ENCODE results near the gene SLC16A13.
"Not testable (repeated sequence)": the region's sequence is repeated elsewhere in the genome, so short reads cannot be mapped to it uniquely, and the experiment has no call there.

SLC16A13 gene

DNA sequence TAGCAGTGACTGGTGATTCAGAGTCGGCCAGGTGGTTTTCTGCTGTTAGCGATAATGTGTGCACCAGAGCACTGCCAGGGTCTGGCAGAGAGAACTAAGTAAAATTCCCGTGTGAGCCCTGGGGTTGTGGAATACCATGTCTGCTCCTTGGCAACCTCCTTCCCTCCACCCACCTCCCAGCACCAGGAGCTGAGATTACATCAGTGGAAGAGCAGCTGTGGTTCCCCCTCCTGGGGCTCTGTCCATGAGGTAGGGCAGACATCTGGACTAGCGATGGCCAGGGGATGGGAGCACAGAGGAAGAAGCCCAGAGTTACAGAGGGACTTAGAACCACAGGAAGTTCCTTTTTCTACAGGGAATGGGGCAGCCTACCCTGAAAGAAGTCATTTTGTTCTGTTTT lies 28.4 kb downstream of the SLC16A13 start:
- no peak for DNase-seq (ENCODE audit: low spot score)

DNA sequence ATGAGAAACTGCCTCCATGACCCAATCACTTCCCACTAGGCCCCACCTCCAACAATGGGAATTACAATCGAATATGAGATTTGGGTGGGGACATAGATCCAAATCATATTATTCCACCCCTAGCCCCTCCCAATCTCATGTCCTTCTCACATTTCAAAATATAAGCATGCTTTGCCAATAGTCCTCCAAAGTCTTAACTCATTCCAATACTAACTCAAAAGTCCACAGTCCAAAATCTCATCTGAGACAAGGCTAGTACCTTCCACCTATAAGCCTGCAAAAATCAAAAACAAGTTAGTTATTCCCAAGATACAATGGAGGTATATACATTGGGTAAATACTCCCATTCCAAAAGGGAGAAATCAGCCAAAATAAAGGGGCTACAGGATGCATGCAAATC lies 31.4 kb downstream of the SLC16A13 start:
- no peak for DNase-seq (ENCODE audit: low spot score)

GRCh38 chr17:7068268-7068667 lies 32.5 kb downstream of the SLC16A13 start:
- DNase-seq (ENCODE audit: low spot score) = no peak

- DNase-seq (ENCODE audit: low spot score) = no peak
Measured at GRCh38 chr17:7070712-7071111, 34.9 kb downstream of the SLC16A13 start.

DNA sequence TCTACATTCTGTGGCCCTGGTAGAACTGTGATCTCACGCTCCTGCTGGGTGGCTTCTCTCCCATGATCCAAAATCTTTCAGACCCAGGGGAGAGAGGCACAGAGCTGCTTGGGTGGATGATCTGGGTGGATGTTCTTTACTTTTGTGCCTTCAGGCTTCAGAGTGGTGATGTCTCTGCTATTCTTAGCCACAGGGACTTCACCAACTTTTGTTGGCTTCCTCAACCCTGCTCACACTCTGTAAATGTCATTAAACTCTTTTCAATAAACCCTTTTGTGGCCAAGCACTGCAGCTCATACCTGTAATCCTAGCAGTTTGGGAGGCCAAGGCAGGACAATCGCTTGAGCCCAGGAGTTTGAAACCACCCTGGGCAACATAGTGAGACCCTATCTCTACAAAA lies 36.6 kb downstream of the SLC16A13 start:
- no peak for DNase-seq (ENCODE audit: low spot score)

DNA sequence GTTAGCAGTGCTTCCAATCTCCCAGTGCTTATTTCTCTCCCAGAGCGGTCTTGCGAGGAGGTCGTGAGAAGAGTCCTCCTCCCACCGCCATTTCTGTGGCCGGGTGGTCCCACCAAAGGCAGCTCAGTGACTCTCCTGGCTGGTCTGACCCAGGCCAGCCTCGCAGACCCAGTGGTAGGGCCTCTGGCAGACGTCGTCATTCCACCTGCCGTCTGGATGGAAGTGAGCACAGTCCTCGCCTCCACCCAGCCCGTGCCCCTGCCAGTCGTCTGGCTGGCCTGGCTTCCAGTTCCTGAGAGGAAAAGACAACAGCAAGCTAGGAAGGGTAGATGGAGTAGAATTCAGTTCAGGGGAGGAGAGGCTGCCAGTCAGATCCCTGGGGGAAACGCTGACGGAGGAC lies 39.1 kb downstream of the SLC16A13 start:
- no peak for DNase-seq (ENCODE audit: low spot score)

GRCh38 chr17:7077911-7078546 lies 42.2 kb downstream of the SLC16A13 start:
- no peak for DNase-seq (ENCODE audit: low spot score)

- no peak for DNase-seq (ENCODE audit: low spot score)
Measured at GRCh38 chr17:7078711-7079110, 42.9 kb downstream of the SLC16A13 start.

DNA sequence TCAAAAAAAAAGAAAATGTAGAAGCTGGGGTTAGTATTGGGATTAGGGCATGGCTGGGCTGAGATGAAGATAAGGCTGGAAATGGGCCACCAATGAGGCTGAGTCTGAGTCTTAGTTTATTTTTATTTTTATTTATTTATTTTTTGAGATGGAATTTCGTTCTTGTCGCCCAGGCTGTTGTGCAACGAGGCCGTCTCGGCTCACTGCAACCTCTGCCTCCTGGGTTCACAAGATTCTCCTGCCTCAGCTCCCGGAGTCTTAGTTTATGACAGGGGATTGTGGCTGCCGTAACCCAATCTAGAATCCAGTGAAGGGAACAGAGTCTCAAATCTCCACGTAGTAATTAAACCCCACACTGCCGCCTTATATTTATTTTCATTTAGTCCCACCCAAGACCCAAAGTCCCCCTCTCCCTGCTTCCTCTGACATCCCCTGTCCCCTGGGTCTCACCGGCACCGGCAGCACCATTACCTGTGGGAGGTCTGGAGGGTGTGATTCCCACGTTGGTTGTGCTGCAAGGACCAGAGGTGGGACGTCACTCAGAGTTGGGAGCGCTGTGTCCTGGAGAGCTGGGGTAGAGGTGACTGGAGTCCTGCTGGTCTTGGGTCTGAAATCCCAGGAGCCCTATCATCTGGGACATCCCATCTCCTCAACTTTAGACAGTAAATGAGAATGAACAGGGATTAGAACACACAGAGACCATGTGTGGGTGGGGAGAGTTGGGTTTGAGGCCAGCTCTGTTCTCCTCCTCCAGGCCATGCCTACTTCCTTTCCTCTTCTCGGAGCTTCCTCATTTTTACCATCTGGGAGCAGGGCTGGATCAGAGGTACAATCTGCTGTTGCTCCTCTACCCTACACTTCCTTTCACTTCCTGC lies 44.0 kb downstream of the SLC16A13 start, which contains the start of gene CLEC10A:
Gene CLEC10A (minus strand): TSS at position 671 of the 875 bp plus-strand sequence. CDS start 1,439 bp downstream, outside the sequence.
- no peak for DNase-seq (ENCODE audit: low spot score)

DNA sequence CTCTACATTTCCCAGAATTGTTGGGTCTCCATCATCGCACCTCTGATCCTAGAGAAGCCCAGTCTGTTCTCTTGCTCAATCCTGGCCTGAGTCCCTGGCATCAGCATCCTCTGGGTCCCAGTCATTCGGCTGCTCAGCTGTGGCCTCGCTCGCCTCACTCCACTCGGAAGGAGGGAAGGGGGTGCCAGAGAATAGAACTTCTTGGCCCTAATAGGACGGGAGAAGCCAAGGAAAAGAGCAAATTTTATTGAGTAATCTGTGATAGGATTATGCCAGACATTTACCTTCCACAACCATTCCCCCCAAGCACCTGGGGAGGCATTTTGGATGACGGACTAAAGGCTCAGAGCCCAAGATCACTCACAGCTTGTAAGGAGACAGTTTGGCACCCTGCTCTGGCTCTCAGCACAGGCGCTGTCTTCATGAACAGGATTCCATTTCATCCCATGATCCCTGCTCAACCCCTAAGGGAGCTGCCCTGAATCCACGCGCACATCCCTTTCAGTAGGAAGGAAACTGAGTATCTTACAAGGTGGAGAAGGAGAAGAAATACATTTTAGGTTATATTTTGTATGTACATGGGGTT lies 44.7 kb downstream of the SLC16A13 start:
- no peak for DNase-seq (ENCODE audit: low spot score)

- no peak for DNase-seq (ENCODE audit: low spot score)
Measured at GRCh38 chr17:7081341-7082062, 45.7 kb downstream of the SLC16A13 start.

DNA sequence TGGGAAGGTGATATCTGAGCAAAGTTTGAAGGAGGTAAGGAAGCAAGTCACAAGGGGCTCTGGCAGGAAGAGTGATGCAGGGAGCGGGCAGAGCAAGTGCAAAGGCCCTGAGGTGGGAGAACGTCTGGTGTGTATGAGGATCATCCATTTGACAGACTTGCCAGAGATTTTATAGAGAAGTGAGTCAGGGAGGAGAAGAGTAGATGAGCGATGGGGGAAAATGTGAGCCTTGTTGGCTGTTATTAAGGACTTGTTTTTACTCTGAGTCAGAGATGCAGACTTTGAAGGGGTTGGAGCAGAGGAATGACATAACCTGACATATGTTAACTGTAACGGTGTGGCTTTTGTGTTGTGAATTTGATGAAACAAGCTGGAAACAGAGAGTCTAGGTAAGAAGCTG lies 47.8 kb downstream of the SLC16A13 start:
- no peak for DNase-seq (ENCODE audit: low spot score)

GRCh38 chr17:7084088-7084487 lies 48.3 kb downstream of the SLC16A13 start:
- DNase-seq (ENCODE audit: low spot score) = no peak

- not testable (repeated sequence) for DNase-seq (ENCODE audit: low spot score)
Measured at GRCh38 chr17:7088442-7088841, 52.6 kb downstream of the SLC16A13 start.

- DNase-seq (ENCODE audit: low spot score) = not testable (repeated sequence)
Measured at GRCh38 chr17:7089570-7089969, 53.8 kb downstream of the SLC16A13 start.

Data from AG20443 (cell line).